ENCODE data around the gene GPA33.

DNA sequence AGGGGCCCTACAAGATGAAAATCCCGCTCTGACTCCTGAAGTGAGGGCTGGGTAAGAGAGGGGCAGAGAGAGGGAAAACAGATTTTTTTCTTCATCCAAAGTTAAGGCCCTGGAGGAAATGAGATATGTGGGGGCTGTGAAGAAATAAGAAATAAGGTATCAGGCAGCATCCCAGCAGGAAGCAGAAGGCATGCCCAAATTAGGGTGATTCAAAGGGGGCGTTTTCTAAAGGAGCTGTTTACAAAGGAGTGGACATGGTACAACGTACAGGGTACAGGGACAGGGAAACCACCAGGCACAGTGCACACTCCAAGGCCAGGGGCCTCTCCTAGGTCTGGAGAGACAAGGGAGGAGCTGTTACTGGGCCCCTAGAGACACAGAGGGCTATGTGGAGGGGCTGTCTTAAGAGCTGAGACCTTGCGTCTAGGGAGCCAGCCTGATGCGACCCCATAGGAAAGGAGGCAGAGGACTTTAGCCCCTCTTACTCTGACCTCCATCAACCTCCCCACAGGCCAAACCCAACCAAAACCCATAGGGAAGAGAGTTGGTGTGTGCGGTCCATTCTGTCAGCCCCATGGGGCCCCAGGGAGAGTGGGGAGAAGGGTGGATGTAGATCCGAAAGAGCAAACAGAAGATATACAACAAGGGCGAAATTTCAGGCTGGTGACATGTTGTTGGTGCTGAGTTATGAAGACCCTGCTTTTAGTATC lies 42.3 kb upstream of the GPA33 start:
- TF ChIP-seq, protein P1, sequence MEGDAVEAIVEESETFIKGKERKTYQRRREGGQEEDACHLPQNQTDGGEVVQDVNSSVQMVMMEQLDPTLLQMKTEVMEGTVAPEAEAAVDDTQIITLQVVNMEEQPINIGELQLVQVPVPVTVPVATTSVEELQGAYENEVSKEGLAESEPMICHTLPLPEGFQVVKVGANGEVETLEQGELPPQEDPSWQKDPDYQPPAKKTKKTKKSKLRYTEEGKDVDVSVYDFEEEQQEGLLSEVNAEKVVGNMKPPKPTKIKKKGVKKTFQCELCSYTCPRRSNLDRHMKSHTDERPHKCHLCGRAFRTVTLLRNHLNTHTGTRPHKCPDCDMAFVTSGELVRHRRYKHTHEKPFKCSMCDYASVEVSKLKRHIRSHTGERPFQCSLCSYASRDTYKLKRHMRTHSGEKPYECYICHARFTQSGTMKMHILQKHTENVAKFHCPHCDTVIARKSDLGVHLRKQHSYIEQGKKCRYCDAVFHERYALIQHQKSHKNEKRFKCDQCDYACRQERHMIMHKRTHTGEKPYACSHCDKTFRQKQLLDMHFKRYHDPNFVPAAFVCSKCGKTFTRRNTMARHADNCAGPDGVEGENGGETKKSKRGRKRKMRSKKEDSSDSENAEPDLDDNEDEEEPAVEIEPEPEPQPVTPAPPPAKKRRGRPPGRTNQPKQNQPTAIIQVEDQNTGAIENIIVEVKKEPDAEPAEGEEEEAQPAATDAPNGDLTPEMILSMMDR (IDR thresholded peaks at IDR 0.05; ENCODE audit: insufficient read depth, low read length) = no peak
- no peak for TF ChIP-seq POLR2AphosphoS5 (IDR thresholded peaks at IDR 0.05; ENCODE audit: low read depth)
- TF ChIP-seq, protein P2, sequence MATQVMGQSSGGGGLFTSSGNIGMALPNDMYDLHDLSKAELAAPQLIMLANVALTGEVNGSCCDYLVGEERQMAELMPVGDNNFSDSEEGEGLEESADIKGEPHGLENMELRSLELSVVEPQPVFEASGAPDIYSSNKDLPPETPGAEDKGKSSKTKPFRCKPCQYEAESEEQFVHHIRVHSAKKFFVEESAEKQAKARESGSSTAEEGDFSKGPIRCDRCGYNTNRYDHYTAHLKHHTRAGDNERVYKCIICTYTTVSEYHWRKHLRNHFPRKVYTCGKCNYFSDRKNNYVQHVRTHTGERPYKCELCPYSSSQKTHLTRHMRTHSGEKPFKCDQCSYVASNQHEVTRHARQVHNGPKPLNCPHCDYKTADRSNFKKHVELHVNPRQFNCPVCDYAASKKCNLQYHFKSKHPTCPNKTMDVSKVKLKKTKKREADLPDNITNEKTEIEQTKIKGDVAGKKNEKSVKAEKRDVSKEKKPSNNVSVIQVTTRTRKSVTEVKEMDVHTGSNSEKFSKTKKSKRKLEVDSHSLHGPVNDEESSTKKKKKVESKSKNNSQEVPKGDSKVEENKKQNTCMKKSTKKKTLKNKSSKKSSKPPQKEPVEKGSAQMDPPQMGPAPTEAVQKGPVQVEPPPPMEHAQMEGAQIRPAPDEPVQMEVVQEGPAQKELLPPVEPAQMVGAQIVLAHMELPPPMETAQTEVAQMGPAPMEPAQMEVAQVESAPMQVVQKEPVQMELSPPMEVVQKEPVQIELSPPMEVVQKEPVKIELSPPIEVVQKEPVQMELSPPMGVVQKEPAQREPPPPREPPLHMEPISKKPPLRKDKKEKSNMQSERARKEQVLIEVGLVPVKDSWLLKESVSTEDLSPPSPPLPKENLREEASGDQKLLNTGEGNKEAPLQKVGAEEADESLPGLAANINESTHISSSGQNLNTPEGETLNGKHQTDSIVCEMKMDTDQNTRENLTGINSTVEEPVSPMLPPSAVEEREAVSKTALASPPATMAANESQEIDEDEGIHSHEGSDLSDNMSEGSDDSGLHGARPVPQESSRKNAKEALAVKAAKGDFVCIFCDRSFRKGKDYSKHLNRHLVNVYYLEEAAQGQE (IDR thresholded peaks at IDR 0.05; ENCODE audit: insufficient replicate concordance, low read depth) = no peak
- no peak for TF ChIP-seq GABPA (IDR thresholded peaks at IDR 0.05; ENCODE audit: low read depth)
- TF ChIP-seq SPI1 (IDR thresholded peaks at IDR 0.05; ENCODE audit: borderline replicate concordance, low read depth) = no peak

Data from HL-60 (cell line).